ENCODE data around the gene ZNF784. TPM values are rescaled to one million over a fixed set of nuclear protein-coding genes. Genes with fewer than 3 reads are reported as not detected.
A peak's percentile ranks its signal among the peaks of the same experiment; 100 is the strongest.

The ZNF784 gene
- total RNA-seq, 1 donor from 2014 or later, result 9.7 TPM

DNA sequence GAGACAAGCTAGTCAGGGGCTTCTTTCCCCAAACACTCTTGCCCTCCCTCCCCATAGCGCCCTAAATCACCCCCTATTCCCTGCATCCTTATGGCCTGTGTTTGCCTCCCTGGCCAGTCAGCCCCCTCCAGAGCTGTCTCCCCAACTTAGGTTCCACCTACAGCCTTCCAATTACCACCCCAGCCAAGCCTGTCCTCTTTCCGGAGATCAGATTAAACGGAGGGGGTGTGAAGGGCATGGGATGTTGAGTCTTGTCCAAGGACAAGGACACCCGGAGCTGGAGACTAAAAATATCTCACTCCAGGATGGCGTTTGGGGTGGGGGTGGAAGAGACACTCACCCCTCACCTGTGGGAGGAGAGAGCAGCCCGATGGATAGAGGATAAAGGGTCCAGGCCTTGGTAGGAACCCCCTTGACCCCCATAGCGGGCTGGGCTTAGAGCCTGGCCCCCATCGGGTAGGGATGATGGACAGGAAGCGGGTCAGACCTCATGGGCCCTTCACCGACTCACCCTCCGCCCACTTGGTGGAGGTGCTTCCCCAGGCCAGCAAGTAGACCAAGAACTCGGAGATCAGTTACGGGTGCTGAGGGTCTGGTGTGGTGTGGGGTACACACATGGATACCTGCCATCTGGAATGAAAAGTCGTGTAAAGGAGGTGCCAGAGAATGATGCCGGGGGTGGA, 12.9 kb downstream of the ZNF784 start:
- DNase-seq (no peak), ATAC-seq (no peak)
- Histone ChIP-seq H3K27ac (no peak overlapping the region), H3K4me1 (peaks cover 20% of the 10 kb centered on the region), H3K4me3 (no peak overlapping the region), H3K9me3 (no peaks in the 10 kb centered on the region), H3K27me3 (no peaks in the 10 kb centered on the region), H3K36me3 (peaks cover 27% of the 10 kb centered on the region)
- TF ChIP-seq, protein P1, sequence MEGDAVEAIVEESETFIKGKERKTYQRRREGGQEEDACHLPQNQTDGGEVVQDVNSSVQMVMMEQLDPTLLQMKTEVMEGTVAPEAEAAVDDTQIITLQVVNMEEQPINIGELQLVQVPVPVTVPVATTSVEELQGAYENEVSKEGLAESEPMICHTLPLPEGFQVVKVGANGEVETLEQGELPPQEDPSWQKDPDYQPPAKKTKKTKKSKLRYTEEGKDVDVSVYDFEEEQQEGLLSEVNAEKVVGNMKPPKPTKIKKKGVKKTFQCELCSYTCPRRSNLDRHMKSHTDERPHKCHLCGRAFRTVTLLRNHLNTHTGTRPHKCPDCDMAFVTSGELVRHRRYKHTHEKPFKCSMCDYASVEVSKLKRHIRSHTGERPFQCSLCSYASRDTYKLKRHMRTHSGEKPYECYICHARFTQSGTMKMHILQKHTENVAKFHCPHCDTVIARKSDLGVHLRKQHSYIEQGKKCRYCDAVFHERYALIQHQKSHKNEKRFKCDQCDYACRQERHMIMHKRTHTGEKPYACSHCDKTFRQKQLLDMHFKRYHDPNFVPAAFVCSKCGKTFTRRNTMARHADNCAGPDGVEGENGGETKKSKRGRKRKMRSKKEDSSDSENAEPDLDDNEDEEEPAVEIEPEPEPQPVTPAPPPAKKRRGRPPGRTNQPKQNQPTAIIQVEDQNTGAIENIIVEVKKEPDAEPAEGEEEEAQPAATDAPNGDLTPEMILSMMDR (IDR thresholded peaks at IDR 0.05), result no peak
- intact Hi-C loops (cut with DNase I), result no loop called here

DNA sequence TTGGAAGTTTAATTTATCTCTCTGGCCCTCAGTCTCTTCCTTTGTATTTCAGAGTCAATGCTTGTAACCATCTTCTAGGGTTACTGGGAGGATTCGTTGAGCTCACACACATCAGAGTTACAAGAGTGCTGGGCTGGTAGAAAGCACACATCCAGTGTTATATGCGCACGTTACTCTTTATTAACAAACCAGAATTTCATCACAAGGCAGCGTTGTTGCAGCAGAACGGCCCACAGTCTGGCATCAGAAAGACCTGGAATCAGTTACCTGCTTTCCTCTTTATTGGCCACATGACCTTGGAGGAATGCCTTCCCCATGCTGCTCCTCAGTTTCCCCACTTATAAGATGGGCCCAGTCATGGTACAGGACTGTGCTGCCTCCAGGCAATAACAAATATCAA, 15.0 kb downstream of the ZNF784 start:
- Histone ChIP-seq H3K27ac (no peak overlapping the region), H3K4me3 (no peak overlapping the region), H3K4me1 (peaks cover 29% of the 10 kb centered on the region), H3K36me3 (peaks cover 14% of the 10 kb centered on the region), H3K9me3 (no peaks in the 10 kb centered on the region), H3K27me3 (no peaks in the 10 kb centered on the region)
- DNase-seq, result no peak
- intact Hi-C loops (cut with DNase I), result no loop called here
- TF ChIP-seq, protein P1 (IDR thresholded peaks at IDR 0.05), result no peak
- ATAC-seq, result no peak

DNA sequence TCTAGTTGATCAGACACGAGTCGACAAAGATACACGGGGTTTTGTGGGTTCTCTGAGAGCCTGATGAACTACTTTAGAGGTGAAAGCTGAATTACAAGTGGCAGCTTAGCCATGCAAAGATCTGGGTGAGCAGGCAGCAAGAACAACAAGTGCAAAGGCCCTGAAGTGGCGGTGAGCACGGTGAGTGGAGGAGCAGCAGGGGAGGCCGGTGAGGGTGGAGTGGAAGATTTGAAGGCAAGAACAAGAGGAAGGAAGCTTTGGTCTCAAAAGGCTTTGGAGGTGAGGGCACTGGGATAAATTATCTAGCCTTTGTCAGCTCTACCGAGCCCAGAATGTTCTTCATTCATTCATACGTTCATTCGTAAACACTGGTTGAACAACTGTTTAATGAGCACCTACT, 17.5 kb downstream of the ZNF784 start:
- H3K4me1 ChIP-seq, result peaks cover 29% of the 10 kb centered on the region
- H3K36me3 ChIP-seq, result peaks cover 14% of the 10 kb centered on the region
- ATAC-seq, result no peak
- TF ChIP-seq, protein P1 (IDR thresholded peaks at IDR 0.05), result no peak
- H3K9me3 ChIP-seq, result no peaks in the 10 kb centered on the region
- peak overlapping the region; percentile 66 for H3K4me3 ChIP-seq
- H3K27ac ChIP-seq, result peak overlapping the region; percentile 92
- DNase-seq, result no peak
- intact Hi-C loops (cut with DNase I), result no loop called here
- H3K27me3 ChIP-seq, result no peaks in the 10 kb centered on the region

DNA sequence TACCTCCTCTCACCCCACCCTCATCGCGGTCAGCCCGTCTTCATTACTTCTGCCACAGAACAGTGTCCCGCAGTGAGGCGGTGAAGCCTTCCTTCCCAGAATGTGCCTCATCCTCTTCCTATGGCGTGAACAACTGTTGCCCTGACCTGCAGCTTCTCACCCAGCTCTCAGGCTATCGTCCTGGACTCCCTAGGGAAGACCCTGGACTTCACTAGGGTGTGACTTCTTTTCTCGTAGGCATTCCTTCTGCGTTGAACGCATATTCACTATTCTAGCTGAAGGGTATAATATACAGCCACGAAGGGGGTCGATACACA, 17.9 kb downstream of the ZNF784 start:
- Histone ChIP-seq H3K9me3 (no peaks in the 10 kb centered on the region), H3K4me1 (peaks cover 25% of the 10 kb centered on the region), H3K36me3 (peaks cover 14% of the 10 kb centered on the region), H3K4me3 (peak overlapping the region; percentile 66), H3K27ac (peak overlapping the region; percentile 92), H3K27me3 (no peaks in the 10 kb centered on the region)
- intact Hi-C loops (cut with DNase I), result no loop called here
- TF ChIP-seq, protein P1 (IDR thresholded peaks at IDR 0.05), result no peak
- no peak for DNase-seq
- ATAC-seq, result no peak

DNA sequence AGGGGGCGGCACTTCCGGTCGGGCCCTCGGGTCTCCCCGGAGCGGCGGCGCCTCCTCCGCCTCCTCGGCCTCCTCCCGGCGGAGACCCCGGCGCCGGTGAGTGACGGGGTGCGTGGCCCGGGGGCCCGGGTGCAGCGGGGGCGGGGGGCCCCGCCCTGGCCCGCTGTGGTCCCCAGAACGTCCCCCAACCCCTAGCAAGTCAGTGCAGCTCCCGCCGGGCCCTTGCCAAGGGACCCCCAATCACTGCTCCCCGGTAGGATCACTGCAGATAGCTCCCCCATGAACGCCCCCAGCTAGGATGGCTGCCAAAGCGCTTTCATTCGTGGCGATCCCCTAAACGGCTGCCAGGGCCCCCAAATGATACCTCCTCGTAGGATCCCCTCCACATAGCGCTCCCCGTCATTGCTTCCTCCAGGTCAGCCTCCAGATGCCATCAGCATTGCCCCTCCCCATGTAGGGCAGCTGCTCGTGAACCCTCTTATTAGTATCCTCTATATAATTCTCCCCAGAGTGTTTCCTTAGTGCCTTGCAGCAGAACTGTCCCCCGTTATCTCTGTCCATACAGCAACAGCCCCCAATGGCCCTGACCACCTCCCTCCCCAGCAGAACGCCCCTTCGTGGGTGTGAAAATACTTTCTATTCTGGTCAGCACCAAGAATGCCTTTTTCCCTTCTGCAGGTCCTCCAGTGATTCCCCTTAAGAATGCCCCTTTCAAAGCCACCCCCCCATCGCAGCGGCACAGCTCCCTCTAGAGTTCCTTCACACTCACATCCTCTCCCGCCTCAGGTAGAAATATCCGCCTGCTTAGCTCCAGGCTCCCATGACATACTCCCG, 18.5 kb downstream of the ZNF784 start, which contains the start of gene ZNF865:
ZNF865 (plus strand) TSS at position 11 of the 834 bp plus-strand sequence. CDS start 7,972 bp downstream, outside the sequence.
- peaks cover 31% of the 10 kb centered on the region for H3K4me1 ChIP-seq
- ATAC-seq (peak; percentile 65), DNase-seq (peak; percentile 86)
- intact Hi-C loops (cut with DNase I), result no loop called here
- H3K27me3 ChIP-seq, result no peaks in the 10 kb centered on the region
- peak within 1 kb of the TSS; percentile 92 for H3K27ac ChIP-seq
- peak within 1 kb of the TSS; percentile 66 for H3K4me3 ChIP-seq
- no peaks in the 10 kb centered on the region for H3K9me3 ChIP-seq
- peaks cover 14% of the 10 kb centered on the region for H3K36me3 ChIP-seq
- TF ChIP-seq, protein P1 (IDR thresholded peaks at IDR 0.05), result peak; percentile 70
